SK-N-SH treated with all-trans-retinoic acid at 6 μM for 48 hours (cell line): Measurements from ENCODE around the gene DEF6.

ENCODE experiments used
- ATAC-seq: fragments of 200-7000 bp; cut with Tn5 transposase; 3 replicates; pipeline ENCODE4 v1.9.1; 2020; ENCODE audit warnings: mild to moderate bottlenecking, moderate library complexity
- ARNTL ChIP-seq: fragments of 450-650 bp; formaldehyde crosslinking; IDR thresholded peaks from 2 replicates; pipeline ENCODE4 v1.5.0; 2020; ENCODE audit warnings: low read depth, mild to moderate bottlenecking, moderate library complexity, borderline replicate concordance
- BACH2 ChIP-seq: fragments of 250-450 bp; sonication (Bioruptor Pico); IDR thresholded peaks from 2 replicates; pipeline ENCODE4 v1.9.0; 2021; ENCODE audit warnings: mild to moderate bottlenecking, borderline replicate concordance
- CSDC2 ChIP-seq: fragments of 250-450 bp; sonication (Bioruptor Pico); IDR thresholded peaks from 2 replicates; pipeline ENCODE4 v1.5.0; 2020; ENCODE audit warnings: mild to moderate bottlenecking, moderate library complexity
- CSRNP3 ChIP-seq: fragments of 250-450 bp; sonication (Bioruptor Pico); IDR thresholded peaks from 2 replicates; pipeline ENCODE4 v1.5.1; 2021; ENCODE audit warnings: mild to moderate bottlenecking, moderate library complexity
- ESRRG ChIP-seq: fragments of 250-450 bp; sonication (Bioruptor Pico); IDR thresholded peaks from 2 replicates; pipeline ENCODE4 v1.6.1; 2021; ENCODE audit warnings: mild to moderate bottlenecking
- OSR1 ChIP-seq: fragments of 250-450 bp; sonication (Bioruptor Pico); IDR thresholded peaks from 2 replicates; pipeline ENCODE4 v1.8.0; 2022; ENCODE audit warnings: moderate library complexity, mild to moderate bottlenecking, inconsistent platforms
- PATZ1 ChIP-seq: fragments of 250-450 bp; sonication (Bioruptor Pico); IDR thresholded peaks from 2 replicates; pipeline ENCODE4 v1.8.0; 2020; ENCODE audit warnings: mild to moderate bottlenecking, moderate library complexity, borderline replicate concordance
- POU6F1 ChIP-seq: fragments of 250-450 bp; sonication (Bioruptor Pico); IDR thresholded peaks from 2 replicates; pipeline ENCODE4 v1.8.0; 2021; ENCODE audit warnings: low read depth, mild to moderate bottlenecking, moderate library complexity, borderline replicate concordance
- PPARA ChIP-seq: fragments of 250-450 bp; sonication (Bioruptor Pico); IDR thresholded peaks from 2 replicates; pipeline ENCODE4 v1.5.0; 2020; ENCODE audit warnings: mild to moderate bottlenecking, borderline replicate concordance
- RARB ChIP-seq: fragments of 250-450 bp; sonication (Bioruptor Pico); IDR thresholded peaks from 2 replicates; pipeline ENCODE4 v1.8.0; 2021; ENCODE audit warnings: mild to moderate bottlenecking, moderate library complexity
- SNAI2 ChIP-seq: fragments of 250-450 bp; sonication (Bioruptor Pico); IDR thresholded peaks from 2 replicates; pipeline ENCODE4 v1.5.0; 2020; ENCODE audit warnings: mild to moderate bottlenecking, moderate library complexity
- TCF4 ChIP-seq: fragments of 250-450 bp; sonication (Bioruptor Pico); IDR thresholded peaks from 2 replicates; pipeline ENCODE4 v1.8.0; 2021; ENCODE audit warnings: mild to moderate bottlenecking, moderate library complexity, borderline replicate concordance
- TOX ChIP-seq: fragments of 250-450 bp; sonication (Bioruptor Pico); IDR thresholded peaks from 2 replicates; pipeline ENCODE4 v1.8.0; 2021; ENCODE audit warnings: mild to moderate bottlenecking, moderate library complexity, borderline replicate concordance
- ZFP3 ChIP-seq: fragments of 250-450 bp; sonication (Bioruptor Pico); IDR thresholded peaks from 2 replicates; pipeline ENCODE4 v1.5.0; 2020; ENCODE audit warnings: mild to moderate bottlenecking, moderate library complexity
- ZFP30 ChIP-seq: fragments of 450-650 bp; formaldehyde crosslinking; IDR thresholded peaks from 2 replicates; pipeline ENCODE4 v1.5.0; 2022; ENCODE audit warnings: mild to moderate bottlenecking, moderate library complexity
- ZNF70 ChIP-seq: fragments of 450-650 bp; formaldehyde crosslinking; IDR thresholded peaks from 2 replicates; pipeline ENCODE4 v1.5.0; 2020; ENCODE audit warnings: mild to moderate bottlenecking, moderate library complexity
- TF ChIP-seq, protein P1 (sequence below): fragments of 250-450 bp; sonication (Bioruptor Pico); IDR thresholded peaks from 2 replicates; pipeline ENCODE4 v1.5.1; 2020; ENCODE audit warnings: low read depth, mild to moderate bottlenecking, moderate library complexity

Gene DEF6

DNA sequence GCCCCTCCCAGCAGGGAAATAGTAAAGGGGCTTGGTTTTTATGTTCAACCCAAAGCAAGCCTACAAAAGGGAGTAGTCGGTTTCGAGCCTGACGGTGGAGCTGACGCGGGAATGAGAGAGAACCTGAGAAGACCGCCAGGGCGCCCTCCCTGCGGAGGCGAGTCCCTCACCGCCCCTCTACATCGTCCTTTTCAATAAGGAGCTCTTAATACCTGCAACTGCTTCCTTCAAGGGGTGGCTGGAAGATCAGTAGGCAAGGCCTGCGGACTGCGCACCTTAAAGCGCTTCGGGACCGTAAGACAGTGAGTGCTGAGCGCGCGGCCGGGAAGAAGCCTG is 38.8 kb upstream of the DEF6 start:
- TF ChIP-seq ZFP3 (CRISPR knock-in tag) (no peak), PATZ1 (no peak)
- peak; percentile 75 for ATAC-seq

DNA sequence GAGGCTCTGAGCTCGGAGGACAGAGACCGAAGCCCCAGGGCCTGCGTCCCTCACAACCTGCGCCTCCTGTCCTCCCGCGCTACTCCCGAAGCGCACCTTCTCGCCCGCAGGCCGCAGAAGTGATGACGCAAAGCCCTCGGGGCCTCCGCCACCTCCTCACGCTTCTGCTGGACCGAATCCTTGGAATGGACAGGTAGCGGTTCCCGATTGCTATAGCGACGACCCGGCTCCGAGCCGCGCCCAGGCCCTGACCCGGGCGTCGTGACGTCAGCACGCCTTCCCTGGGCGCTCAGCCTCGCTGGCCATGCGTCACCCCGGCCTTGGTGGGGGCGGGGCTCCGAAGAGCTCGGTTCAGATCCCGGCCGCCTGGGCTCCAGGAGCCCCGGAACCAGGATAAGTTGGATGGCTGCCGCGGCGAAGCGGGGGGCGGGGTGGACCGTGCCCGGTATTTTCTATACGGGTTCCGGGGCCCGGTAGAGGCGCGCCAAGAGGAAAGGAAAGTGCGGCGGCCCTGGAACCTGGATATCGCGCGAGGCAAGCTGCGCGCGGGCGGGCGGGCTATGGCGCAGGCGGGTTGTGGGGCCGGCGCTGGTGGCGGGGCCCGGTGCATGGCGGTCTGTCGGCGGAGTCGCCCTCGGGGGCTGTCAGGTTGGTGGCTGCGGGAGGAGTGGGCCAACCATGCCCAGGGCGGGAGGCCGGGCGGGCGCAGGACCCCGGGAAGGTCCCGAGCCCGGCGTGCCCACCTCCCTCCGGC is 38.2 kb upstream of the DEF6 start, which contains the start of gene ZNF76:
ZNF76 (plus strand) TSS at position 542 of the 754 bp plus-strand sequence. CDS start 21,417 bp downstream, outside the sequence.
- TF ChIP-seq CSRNP3 (CRISPR knock-in tag) (no peak), ESRRG (CRISPR knock-in tag) (peak; percentile 59; the same call in 1 of the 2 replicates)
- TF ChIP-seq, all 23 proteins: peak for 1
- peak; percentile 95 for ATAC-seq

- ATAC-seq = peak; percentile 35
- TF ChIP-seq OSR1 (CRISPR knock-in tag) (no peak), ZFP30 (CRISPR knock-in tag) (no peak), RARB (CRISPR knock-in tag) (no peak), POU6F1 (CRISPR knock-in tag) (no peak)
These were observed 37.5 kb upstream of the DEF6 start for GRCh38 chr6:35259948-35260590.

DNA sequence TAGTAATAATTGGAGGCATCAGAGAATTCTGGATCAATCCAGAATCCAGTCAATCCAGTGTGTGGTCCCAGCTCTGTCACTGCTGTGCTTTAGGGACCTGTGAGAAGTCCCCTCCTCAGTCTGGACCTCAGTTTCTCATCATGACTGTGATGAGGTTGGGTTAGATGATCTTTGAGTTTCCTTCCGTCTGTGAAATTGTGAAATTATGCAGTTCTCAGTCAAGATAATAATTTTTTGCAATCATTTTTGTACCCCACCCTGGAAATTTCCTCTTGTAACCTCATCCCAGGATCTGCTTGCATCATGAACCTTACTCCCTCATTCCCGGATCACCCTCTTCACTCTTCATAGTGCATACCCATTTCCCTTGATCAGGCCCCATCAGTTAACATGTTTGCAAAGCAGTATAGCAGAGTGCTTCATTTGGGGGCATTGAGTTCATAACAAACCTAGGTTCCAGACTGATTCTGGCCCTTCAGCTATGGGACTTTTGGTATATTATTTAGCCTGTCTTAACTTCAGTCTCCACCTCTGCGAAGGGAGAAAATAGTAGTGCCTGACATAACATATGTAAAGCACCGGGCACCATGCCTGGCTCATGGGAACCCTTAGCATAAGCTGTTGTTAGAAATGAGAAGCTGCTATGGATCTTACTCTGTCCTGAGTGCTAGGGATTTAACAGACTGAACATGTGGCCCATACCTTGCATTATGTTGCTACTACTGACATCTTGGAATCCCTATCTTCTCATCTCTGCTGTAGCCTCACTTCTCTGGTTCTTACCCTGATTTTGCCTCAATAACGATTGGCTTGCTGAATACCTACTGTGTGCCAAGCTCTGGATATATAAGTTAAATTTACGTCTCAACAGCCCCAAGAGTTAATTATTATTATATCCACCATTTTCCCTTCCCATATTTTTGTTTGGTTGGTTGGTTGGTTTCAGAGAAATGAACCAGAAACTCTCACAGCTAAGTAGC is 36.7 kb upstream of the DEF6 start:
- no peak for ATAC-seq
- no peak for TF ChIP-seq ZNF70 (CRISPR knock-in tag)
- TF ChIP-seq ESRRG (CRISPR knock-in tag) = no peak
- TF ChIP-seq POU6F1 (CRISPR knock-in tag) = no peak
- no peak for TF ChIP-seq ZFP3 (CRISPR knock-in tag)
- TF ChIP-seq CSDC2 (CRISPR knock-in tag) = no peak
- TF ChIP-seq TOX = no peak
- no peak for TF ChIP-seq BACH2 (CRISPR knock-in tag)
- TF ChIP-seq, protein P1, sequence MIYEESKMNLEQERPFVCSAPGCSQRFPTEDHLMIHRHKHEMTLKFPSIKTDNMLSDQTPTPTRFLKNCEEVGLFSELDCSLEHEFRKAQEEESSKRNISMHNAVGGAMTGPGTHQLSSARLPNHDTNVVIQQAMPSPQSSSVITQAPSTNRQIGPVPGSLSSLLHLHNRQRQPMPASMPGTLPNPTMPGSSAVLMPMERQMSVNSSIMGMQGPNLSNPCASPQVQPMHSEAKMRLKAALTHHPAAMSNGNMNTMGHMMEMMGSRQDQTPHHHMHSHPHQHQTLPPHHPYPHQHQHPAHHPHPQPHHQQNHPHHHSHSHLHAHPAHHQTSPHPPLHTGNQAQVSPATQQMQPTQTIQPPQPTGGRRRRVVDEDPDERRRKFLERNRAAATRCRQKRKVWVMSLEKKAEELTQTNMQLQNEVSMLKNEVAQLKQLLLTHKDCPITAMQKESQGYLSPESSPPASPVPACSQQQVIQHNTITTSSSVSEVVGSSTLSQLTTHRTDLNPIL (CRISPR knock-in tag) = no peak
- no peak for TF ChIP-seq ARNTL (CRISPR knock-in tag)
- no peak for TF ChIP-seq OSR1 (CRISPR knock-in tag)
- TF ChIP-seq PPARA = no peak
- TF ChIP-seq CSRNP3 (CRISPR knock-in tag) = no peak
- TF ChIP-seq SNAI2 (CRISPR knock-in tag) = no peak
- TF ChIP-seq TCF4 = no peak
